ENCODE measurements around the gene NUP188. TPM values are rescaled to one million over a fixed set of nuclear protein-coding genes. Genes with fewer than 3 reads are reported as not detected.

NUP188 gene
- total and polyA plus RNA-seq, 2 donors (not counting 3 experiments of a cell fraction or from before 2014, with no cell fraction given) = 62.7 to 66.2 TPM

- Histone ChIP-seq H3K36me3 (ENCODE audit: control insufficient read depth in 2 of 2, extremely low read depth in 1 of 2, insufficient read depth in 2 of 2, low read length in 2 of 2) (peaks cover 0 to 5% of the 10 kb centered on the region in 2 experiments), H3K27me3 (ENCODE audit: control insufficient read depth in 2 of 2, insufficient read depth in 2 of 2, low read length in 2 of 2) (no peaks in the 10 kb centered on the region), H2AFZ (ENCODE audit: low read depth, low read length) (no peak overlapping the region), H3K27ac (ENCODE audit: insufficient read depth, low read depth, low read length) (no peak overlapping the region), H3K4me1 (ENCODE audit: control insufficient read depth, extremely low read depth, insufficient read depth, low read length) (peaks cover 13% of the 10 kb centered on the region), H3K9me3 (replicated peaks; ENCODE audit: control insufficient read depth, insufficient read depth, low read length) (no peaks in the 10 kb centered on the region), H3K9ac (replicated peaks; ENCODE audit: extremely low read depth, insufficient read depth, low read length) (no peak overlapping the region), H3K79me2 (ENCODE audit: control insufficient read depth, insufficient read depth, low read length) (peaks cover 17% of the 10 kb centered on the region), H3K4me3 (replicated peaks in 1 of 3; ENCODE audit: insufficient read depth in 1 of 3, low read depth in 1 of 3, low read length in 3 of 3) (no peak overlapping the region), H3K4me2 (ENCODE audit: insufficient read depth, low read length) (no peak overlapping the region), H3K9me1 (replicated peaks; ENCODE audit: control insufficient read depth, extremely low read depth, insufficient read depth, low read length) (no peaks in the 10 kb centered on the region), H4K20me1 (replicated peaks; ENCODE audit: control insufficient read depth, extremely low read depth, insufficient read depth, low read length) (no peaks in the 10 kb centered on the region)
- ChIA-PET CTCF (interaction anchor here (1.2 kb wide), 1 partner anchor 60 kb away, joined by 3 read pairs; no protein-coding TSS in a partner anchor), POLR2A (no interaction called here)
- intact Hi-C loops (cut with micrococcal nuclease) (loop anchor here (5.0 kb wide), 3 partner anchors 64 to 214 kb away; partner anchors contain the start of genes KYAT1, LRRC8A and SH3GLB2), dilution Hi-C loops (cut with MboI; ENCODE audit: extremely low pct_ligation_motif_present, low sequenced_read_pairs) (no loop called here)
- TF ChIP-seq POLR2A (IDR thresholded peaks at IDR 0.05; ENCODE audit: low read depth, low read length) = no peak
- no peak for TF ChIP-seq GATA2 (IDR thresholded peaks at IDR 0.05; ENCODE audit: insufficient read depth, insufficient read length, low read depth, low read length)
- no peak for TF ChIP-seq MYC (IDR thresholded peaks at IDR 0.05; ENCODE audit: low read depth, low read length)
- TF ChIP-seq JUN (IDR thresholded peaks at IDR 0.05; ENCODE audit: borderline replicate concordance, insufficient read depth, insufficient read length, low read depth) = no peak
- TF ChIP-seq MAX (IDR thresholded peaks at IDR 0.05; ENCODE audit: insufficient read depth, insufficient read length) = no peak
- no peak for TF ChIP-seq CTCF (IDR thresholded peaks at IDR 0.05; ENCODE audit: extremely low read depth in 1 of 2, insufficient read depth in 1 of 2, low read depth in 1 of 2, low read length in 2 of 2)
- TF ChIP-seq EZH2 (IDR thresholded peaks at IDR 0.05; ENCODE audit: borderline replicate concordance, low read depth, low read length, severe bottlenecking) = no peak
- DNase-seq (ENCODE audit: low read depth, low spot score) (no peak), FAIRE-seq (no peak)
- BruUV-seq (replicated peaks) = TSS peak; percentile 43
Measured at GRCh38 chr9:128945798-128946501, 1.5 kb upstream of the NUP188 start.

All from endothelial cell of umbilical vein (primary cell).